ENCODE measurements around the gene PDIA5. TPM values are rescaled to one million over a fixed set of nuclear protein-coding genes. Genes with fewer than 3 reads are reported as not detected.

The PDIA5 gene
- total RNA-seq, 2 experiments from 2014 or later = 2.2 to 3.0 TPM

DNA sequence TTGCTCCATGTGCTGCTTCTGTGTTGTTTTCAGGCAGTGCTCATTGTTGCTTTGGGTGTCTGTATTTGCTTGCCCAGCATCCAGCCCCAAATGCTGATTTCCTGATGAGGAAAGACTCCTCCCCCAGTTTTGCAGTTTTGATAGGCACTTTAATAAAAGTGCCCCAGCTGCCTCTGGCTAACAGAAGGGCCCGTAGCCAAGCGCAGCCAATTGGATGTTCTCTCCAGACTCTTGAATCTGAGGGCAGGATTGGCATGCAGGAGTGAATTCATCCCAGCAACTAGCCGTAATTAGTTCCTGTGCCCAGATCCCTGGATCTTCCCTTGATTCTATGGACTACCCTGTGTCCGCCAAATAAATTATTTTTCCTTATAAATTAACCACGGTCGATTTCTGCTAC, 24.4 kb upstream of the PDIA5 start:
- DNase-seq = no peak

DNA sequence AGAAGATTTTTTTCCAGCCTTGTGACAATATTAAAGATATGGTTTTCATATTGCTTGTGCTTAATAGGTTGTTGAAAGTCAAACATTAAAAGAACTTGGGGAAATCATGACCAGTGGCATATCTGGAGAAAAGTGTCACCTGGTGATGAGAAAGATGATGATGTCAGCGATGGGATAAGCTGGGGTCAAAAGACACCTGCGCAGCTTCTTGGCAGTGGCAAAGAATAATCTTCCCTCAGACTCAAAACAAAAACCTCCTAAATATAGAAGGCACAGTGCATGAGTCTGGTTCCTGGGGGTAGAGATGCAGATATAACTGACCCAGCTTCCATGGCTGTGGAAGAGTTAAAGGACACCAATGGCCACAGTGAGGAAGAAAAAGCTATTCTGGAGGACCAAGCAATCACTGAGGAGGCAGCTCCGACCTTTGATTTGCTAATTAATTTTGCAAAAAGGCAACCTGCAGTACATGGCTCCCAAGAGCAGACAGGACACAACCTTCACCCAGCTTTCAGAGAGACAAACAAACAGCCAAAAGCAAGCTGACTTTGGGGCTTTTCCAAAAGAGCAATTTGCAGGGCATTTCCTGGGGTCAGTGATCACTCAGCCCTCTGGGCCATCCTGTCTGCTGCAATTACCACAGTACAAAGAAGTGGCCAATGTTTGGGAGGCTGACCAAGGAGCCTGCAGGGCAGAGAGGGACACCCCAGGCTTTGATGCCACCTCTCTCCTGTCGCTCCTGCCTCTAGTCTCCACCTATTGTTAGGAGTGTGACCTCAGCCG, 21.7 kb upstream of the PDIA5 start:
- Mint-ChIP-seq H3K4me3 (no peak overlapping the region), H3K9me3 (no peaks in the 10 kb centered on the region), H3K36me3 (ENCODE audit: low read depth) (no peaks in the 10 kb centered on the region), H3K27ac (no peak overlapping the region), H3K4me1 (ENCODE audit: low read depth) (no peaks in the 10 kb centered on the region), H3K27me3 (peaks cover 12% of the 10 kb centered on the region)
- no peak for ATAC-seq (ENCODE audit: poor library complexity)
- Histone ChIP-seq H3K36me3 (ENCODE audit: insufficient read depth, low read length) (no peaks in the 10 kb centered on the region), H3K27ac (ENCODE audit: low read depth in 1 of 2, low read length in 2 of 2) (no peak overlapping the region), H3K9me3 (ENCODE audit: control insufficient read depth in 1 of 2, insufficient read depth in 1 of 2, low read length in 2 of 2) (no peaks in the 10 kb centered on the region), H3K4me1 (ENCODE audit: insufficient read depth, low read length) (no peaks in the 10 kb centered on the region), H3K27me3 (ENCODE audit: control insufficient read depth in 1 of 2, insufficient read depth in 2 of 2, low read length in 2 of 2) (peaks cover 0 to 6% of the 10 kb centered on the region in 2 experiments), H3K4me3 (ENCODE audit: low read length) (no peak overlapping the region)
- TF ChIP-seq, protein P1, sequence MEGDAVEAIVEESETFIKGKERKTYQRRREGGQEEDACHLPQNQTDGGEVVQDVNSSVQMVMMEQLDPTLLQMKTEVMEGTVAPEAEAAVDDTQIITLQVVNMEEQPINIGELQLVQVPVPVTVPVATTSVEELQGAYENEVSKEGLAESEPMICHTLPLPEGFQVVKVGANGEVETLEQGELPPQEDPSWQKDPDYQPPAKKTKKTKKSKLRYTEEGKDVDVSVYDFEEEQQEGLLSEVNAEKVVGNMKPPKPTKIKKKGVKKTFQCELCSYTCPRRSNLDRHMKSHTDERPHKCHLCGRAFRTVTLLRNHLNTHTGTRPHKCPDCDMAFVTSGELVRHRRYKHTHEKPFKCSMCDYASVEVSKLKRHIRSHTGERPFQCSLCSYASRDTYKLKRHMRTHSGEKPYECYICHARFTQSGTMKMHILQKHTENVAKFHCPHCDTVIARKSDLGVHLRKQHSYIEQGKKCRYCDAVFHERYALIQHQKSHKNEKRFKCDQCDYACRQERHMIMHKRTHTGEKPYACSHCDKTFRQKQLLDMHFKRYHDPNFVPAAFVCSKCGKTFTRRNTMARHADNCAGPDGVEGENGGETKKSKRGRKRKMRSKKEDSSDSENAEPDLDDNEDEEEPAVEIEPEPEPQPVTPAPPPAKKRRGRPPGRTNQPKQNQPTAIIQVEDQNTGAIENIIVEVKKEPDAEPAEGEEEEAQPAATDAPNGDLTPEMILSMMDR (IDR thresholded peaks at IDR 0.05) = no peak
- no peak for DNase-seq
- intact Hi-C loops (cut with DNase I, micrococcal nuclease) = no loop called here
- ChIA-PET POLR2A (no interaction called here), CTCF (no interaction called here)

More for the DNA sequence above, 24.4 kb upstream of the PDIA5 start:
- H3K36me3 Mint-ChIP-seq (ENCODE audit: low read depth) = no peaks in the 10 kb centered on the region
- ATAC-seq (ENCODE audit: poor library complexity) = no peak
- H3K4me1 ChIP-seq (ENCODE audit: insufficient read depth, low read length) = no peaks in the 10 kb centered on the region
- TF ChIP-seq, protein P1 (IDR thresholded peaks at IDR 0.05) = no peak
- no peaks in the 10 kb centered on the region for H3K36me3 ChIP-seq (ENCODE audit: insufficient read depth, low read length)
- H3K4me3 Mint-ChIP-seq = no peak overlapping the region
- H3K9me3 ChIP-seq (ENCODE audit: control insufficient read depth in 1 of 2, insufficient read depth in 1 of 2, low read length in 2 of 2) = no peaks in the 10 kb centered on the region
- no peaks in the 10 kb centered on the region for H3K4me1 Mint-ChIP-seq (ENCODE audit: low read depth)
- H3K27ac Mint-ChIP-seq = no peak overlapping the region
- H3K27me3 Mint-ChIP-seq = peaks cover 36% of the 10 kb centered on the region
- ChIA-PET CTCF (no interaction called here), POLR2A (no interaction called here)
- no peak overlapping the region for H3K4me3 ChIP-seq (ENCODE audit: low read length)
- intact Hi-C loops (cut with DNase I, micrococcal nuclease) = no loop called here
- no peaks in the 10 kb centered on the region for H3K9me3 Mint-ChIP-seq
- no peak overlapping the region for H3K27ac ChIP-seq (ENCODE audit: low read depth in 1 of 2, low read length in 2 of 2)
- H3K27me3 ChIP-seq (ENCODE audit: control insufficient read depth in 1 of 2, insufficient read depth in 2 of 2, low read length in 2 of 2) = peaks cover 0 to 10% of the 10 kb centered on the region in 2 experiments

DNA sequence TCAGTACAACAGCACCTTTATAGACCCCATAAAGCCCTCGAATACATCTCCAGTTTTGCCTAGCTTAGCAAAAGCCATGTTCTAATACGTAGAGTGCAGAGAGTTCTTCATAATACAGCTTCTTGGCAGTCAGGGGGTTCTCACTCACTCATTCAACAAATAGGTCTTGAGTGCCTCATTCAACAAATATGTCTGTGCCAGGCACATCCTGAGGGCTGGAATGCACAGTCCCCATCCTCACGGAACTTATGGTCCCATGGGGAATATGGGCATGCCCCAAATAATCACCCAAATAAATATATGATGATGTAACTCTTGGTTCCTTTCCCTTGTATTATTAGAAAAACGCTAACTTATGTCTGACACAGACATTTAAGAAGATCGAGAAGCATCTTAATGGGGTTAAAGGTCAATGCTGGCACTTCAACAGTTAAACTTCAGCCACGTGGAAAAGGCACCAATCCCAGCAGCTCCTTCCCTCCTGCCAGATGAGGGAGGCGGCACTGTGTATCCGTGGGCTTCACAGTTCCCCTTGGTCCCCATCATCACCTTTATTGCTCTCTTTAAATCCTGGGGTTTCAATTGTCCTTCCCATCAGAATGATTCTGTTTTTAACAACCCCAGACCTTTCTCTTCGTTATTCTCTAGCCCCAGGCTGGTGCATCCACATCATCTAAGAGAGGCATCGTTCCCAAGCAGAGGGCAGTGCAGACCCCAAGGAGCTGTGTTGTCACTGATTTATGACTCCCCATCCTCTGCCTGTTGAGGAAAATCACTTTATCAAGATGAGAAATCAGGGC, 20.4 kb upstream of the PDIA5 start:
- no peaks in the 10 kb centered on the region for H3K4me1 Mint-ChIP-seq (ENCODE audit: low read depth)
- POLR2A ChIA-PET = no interaction called here

More for the DNA sequence above, 20.4 kb upstream of the PDIA5 start:
- no peaks in the 10 kb centered on the region for H3K9me3 Mint-ChIP-seq
- Histone ChIP-seq H3K27ac (ENCODE audit: low read depth in 1 of 2, low read length in 2 of 2) (no peak overlapping the region), H3K9me3 (ENCODE audit: control insufficient read depth in 1 of 2, insufficient read depth in 1 of 2, low read length in 2 of 2) (no peaks in the 10 kb centered on the region), H3K27me3 (ENCODE audit: control insufficient read depth in 1 of 2, insufficient read depth in 2 of 2, low read length in 2 of 2) (peaks cover 0 to 6% of the 10 kb centered on the region in 2 experiments), H3K4me1 (ENCODE audit: insufficient read depth, low read length) (no peaks in the 10 kb centered on the region), H3K36me3 (ENCODE audit: insufficient read depth, low read length) (no peaks in the 10 kb centered on the region), H3K4me3 (ENCODE audit: low read length) (no peak overlapping the region)
- intact Hi-C loops (cut with DNase I, micrococcal nuclease) = no loop called here
- no peak overlapping the region for H3K27ac Mint-ChIP-seq
- TF ChIP-seq, protein P1 (IDR thresholded peaks at IDR 0.05) = no peak
- DNase-seq = no peak
- H3K36me3 Mint-ChIP-seq (ENCODE audit: low read depth) = no peaks in the 10 kb centered on the region
- CTCF ChIA-PET = no interaction called here
- no peak for ATAC-seq (ENCODE audit: poor library complexity)
- no peak overlapping the region for H3K4me3 Mint-ChIP-seq
- H3K27me3 Mint-ChIP-seq = peaks cover 3% of the 10 kb centered on the region
